ENCODE data around the gene GRIN1. TPM values are rescaled to one million over a fixed set of nuclear protein-coding genes. Genes with fewer than 3 reads are reported as not detected.

Gene GRIN1
- total and polyA plus RNA-seq, 2 of the 13 experiments (the other 11 are each of a cell fraction or from before 2014, with no cell fraction given) = 0.13 TPM; not detected in 1

- TF ChIP-seq SKIL (CRISPR knock-in tag; IDR thresholded peaks at IDR 0.05; ENCODE audit: borderline replicate concordance) = peak; percentile 41; the same call in 1 of the 2 replicates
These were observed 22.9 kb upstream of the GRIN1 start (continued) for GRCh38 chr9:137116027-137116507.

GRCh38 chr9:137116728-137117127 lies 22.2 kb upstream of the GRIN1 start:
- H3K4me2 ChIP-seq (ENCODE audit: low read depth, low read length) = peak overlapping the region; percentile 77
- POLR2A ChIA-PET = interaction anchor here (0.6 to 1.1 kb wide), 3 partner anchors 11 to 72 kb away, joined by 3 to 6 read pairs (median 3); no protein-coding TSS in a partner anchor
- no peak for TF ChIP-seq ZNF615 (CRISPR knock-in tag; IDR thresholded peaks at IDR 0.05; ENCODE audit: borderline replicate concordance)
- TF ChIP-seq KDM2A (CRISPR knock-in tag; IDR thresholded peaks at IDR 0.05; ENCODE audit: borderline replicate concordance, low read depth) = peak; percentile 25; the same call in 1 of the 2 replicates
- TF ChIP-seq ETV5 (CRISPR knock-in tag; IDR thresholded peaks at IDR 0.05; ENCODE audit: borderline replicate concordance) = peak; percentile 85; the same call in 1 of the 2 replicates
- no peak for TF ChIP-seq DBP (CRISPR knock-in tag; IDR thresholded peaks at IDR 0.05; ENCODE audit: not compliant biosample characterization)
- TF ChIP-seq ZBTB39 (CRISPR knock-in tag; IDR thresholded peaks at IDR 0.05) = peak; percentile 75; the same call in 1 of the 2 replicates
- TF ChIP-seq ZNF614 (CRISPR knock-in tag; IDR thresholded peaks at IDR 0.05; ENCODE audit: borderline replicate concordance) = no peak
- no peak for TF ChIP-seq ZNF674 (CRISPR knock-in tag; IDR thresholded peaks at IDR 0.05; ENCODE audit: low read depth)
- TF ChIP-seq RORA (CRISPR knock-in tag; IDR thresholded peaks at IDR 0.05) = no peak
- TF ChIP-seq ZNF205 (CRISPR knock-in tag; IDR thresholded peaks at IDR 0.05) = no peak
- no peak for TF ChIP-seq ADNP (CRISPR knock-in tag; IDR thresholded peaks at IDR 0.05)
- TF ChIP-seq ZNF772 (CRISPR knock-in tag; IDR thresholded peaks at IDR 0.05) = no peak
- 0 out of 2 replicates have a peak, but pooled peaks have one; percentile 27 for TF ChIP-seq DPF2 (CRISPR knock-in tag; IDR thresholded peaks at IDR 0.05; ENCODE audit: borderline replicate concordance, low read depth)
- TF ChIP-seq ZNF737 (CRISPR knock-in tag; IDR thresholded peaks at IDR 0.05; ENCODE audit: borderline replicate concordance) = no peak
- TF ChIP-seq SMAD3 (CRISPR knock-in tag; IDR thresholded peaks at IDR 0.05) = no peak
- TF ChIP-seq GABPA (IDR thresholded peaks at IDR 0.05; ENCODE audit: low read depth, low read length) = no peak
- 0 out of 2 replicates have a peak, but pooled peaks have one; percentile 15 for TF ChIP-seq GABPA (CRISPR knock-in tag; IDR thresholded peaks at IDR 0.05; ENCODE audit: low read depth)
- peak; percentile 19; the same call in 1 of the 2 replicates for TF ChIP-seq ZNF441 (CRISPR knock-in tag; IDR thresholded peaks at IDR 0.05; ENCODE audit: borderline replicate concordance)

More at GRCh38 chr9:137116728-137117127, 22.2 kb upstream of the GRIN1 start:
- Histone ChIP-seq H3K36me3 (replicated peaks in 1 of 2; ENCODE audit: control insufficient read depth in 1 of 2, insufficient read depth in 2 of 2, low read length in 2 of 2) (no peaks in the 10 kb centered on the region), H3K27ac (ENCODE audit: extremely low read length, insufficient read depth, low read length) (peak overlapping the region; percentile 42), H4K20me1 (ENCODE audit: insufficient read depth, low read length) (no peaks in the 10 kb centered on the region), H3K79me2 (ENCODE audit: insufficient read depth, low read length) (no peaks in the 10 kb centered on the region), H3K4me3 (replicated peaks in 1 of 3; ENCODE audit: insufficient read depth in 1 of 3, low read depth in 2 of 3, low read length in 3 of 3) (peak overlapping the region; percentile 3 to 49 (median 8); a peak in 5 of 6 replicates), H3K4me1 (ENCODE audit: insufficient read depth, low read length) (peaks cover 51% of the 10 kb centered on the region), H2AFZ (ENCODE audit: low read length) (no peak overlapping the region), H3K9me3 (ENCODE audit: low read length) (no peaks in the 10 kb centered on the region), H3K9ac (ENCODE audit: insufficient read depth, low read depth, low read length) (peak overlapping the region; percentile 42; the same call in 1 of the 2 replicates), H3K27me3 (ENCODE audit: control insufficient read depth in 1 of 2, insufficient read depth in 2 of 2, low read length in 2 of 2) (no peaks in the 10 kb centered on the region)
- FAIRE-seq = peak; percentile 52
- peak; percentile 51 for ATAC-seq
- CTCF ChIA-PET (ENCODE audit: low intra/inter-chr PET ratio, low total read pairs) = interaction anchor here (1.0 kb wide), 1 partner anchor 49 kb away, joined by 3 read pairs; no protein-coding TSS in a partner anchor
- DNase-seq (ENCODE audit: low spot score) = peak; percentile 70
- in situ Hi-C loops (cut with HindIII; ENCODE audit: extremely low pct_ligation_motif_present, low pct_unique_long_range_greater_than_20kb) (no loop called here), intact Hi-C loops (cut with micrococcal nuclease; ENCODE audit: unreplicated experiment) (loop anchor here (10.0 kb wide), 1 partner anchor 58 kb away; the partner anchor contains the start of genes LRRC26 and TMEM210)
- no TSS peak for BruUV-seq (replicated peaks)
- WGBS (ENCODE audit: low lambda C conversion rate) = 2% methylated on average over 15 of the region's 17 CpGs

Data from HepG2 (cell line).